Measurements from ENCODE around the gene PANX1.
"Not testable (repeated sequence)": the region's sequence is repeated elsewhere in the genome, so short reads cannot be mapped to it uniquely, and the experiment has no call there.

Gene PANX1

GRCh38 chr11:94150056-94150455 lies 21.4 kb downstream of the PANX1 start:
- no peak for DNase-seq (ENCODE audit: low read depth)

- DNase-seq (ENCODE audit: low read depth): no peak
Observed at GRCh38 chr11:94150704-94151685, 22.4 kb downstream of the PANX1 start.

- no peak for DNase-seq (ENCODE audit: low read depth)
Observed at GRCh38 chr11:94151903-94152677, 23.4 kb downstream of the PANX1 start.

GRCh38 chr11:94152678-94153065 lies 24.0 kb downstream of the PANX1 start:
- no peak for DNase-seq (ENCODE audit: low read depth)

GRCh38 chr11:94153320-94153719 lies 24.7 kb downstream of the PANX1 start:
- DNase-seq (ENCODE audit: low read depth): no peak

- DNase-seq (ENCODE audit: low read depth): no peak
Observed at GRCh38 chr11:94154095-94154856, 25.6 kb downstream of the PANX1 start.

- DNase-seq (ENCODE audit: low read depth): not testable (repeated sequence)
Observed at GRCh38 chr11:94157339-94157738, 28.7 kb downstream of the PANX1 start.

- no peak for DNase-seq (ENCODE audit: low read depth)
Observed at GRCh38 chr11:94168882-94169281, 40.2 kb downstream of the PANX1 start.

- DNase-seq (ENCODE audit: low read depth): no peak
Observed at GRCh38 chr11:94169516-94169915, 40.9 kb downstream of the PANX1 start.

- no peak for DNase-seq (ENCODE audit: low read depth)
Observed at GRCh38 chr11:94169930-94170545, 41.4 kb downstream of the PANX1 start.

- DNase-seq (ENCODE audit: low read depth): no peak
Observed at GRCh38 chr11:94170953-94171352, 42.3 kb downstream of the PANX1 start.

GRCh38 chr11:94171693-94172440 lies 43.2 kb downstream of the PANX1 start:
- DNase-seq (ENCODE audit: low read depth): no peak

- DNase-seq (ENCODE audit: low read depth): no peak
Observed at GRCh38 chr11:94175535-94175934, 46.9 kb downstream of the PANX1 start.

- DNase-seq (ENCODE audit: low read depth): no peak
Observed at GRCh38 chr11:94178331-94178730, 49.7 kb downstream of the PANX1 start.

- DNase-seq (ENCODE audit: low read depth): no peak
Observed at GRCh38 chr11:94179696-94180095, 51.1 kb downstream of the PANX1 start.

GRCh38 chr11:94181526-94181925 lies 52.9 kb downstream of the PANX1 start:
- no peak for DNase-seq (ENCODE audit: low read depth)

- no peak for DNase-seq (ENCODE audit: low read depth)
Observed at GRCh38 chr11:94181943-94182342, 53.3 kb downstream of the PANX1 start.

GRCh38 chr11:94183251-94183885 lies 54.7 kb downstream of the PANX1 start:
- DNase-seq (ENCODE audit: low read depth): no peak

- no peak for DNase-seq (ENCODE audit: low read depth)
Observed at GRCh38 chr11:94183886-94184264, 55.2 kb downstream of the PANX1 start.

GRCh38 chr11:94184362-94184761 lies 55.7 kb downstream of the PANX1 start:
- no peak for DNase-seq (ENCODE audit: low read depth)

GRCh38 chr11:94184846-94185245 lies 56.2 kb downstream of the PANX1 start:
- DNase-seq (ENCODE audit: low read depth): no peak
